ENCODE measurements around the gene TRPM3. TPM values are rescaled to one million over a fixed set of nuclear protein-coding genes. Genes with fewer than 3 reads are reported as not detected.
A peak's percentile ranks its signal among the peaks of the same experiment; 100 is the strongest.
"Not testable (repeated sequence)": the region's sequence is repeated elsewhere in the genome, so short reads cannot be mapped to it uniquely, and the experiment has no call there.

TRPM3 gene
- total and polyA plus RNA-seq, 2 donors, result 0.14 to 4.6 TPM

GRCh38 chr9:70639853-70640814 lies 481.3 kb downstream of the TRPM3 start:
- no peaks in the 10 kb centered on the region for H3K4me1 ChIP-seq (ENCODE audit: control insufficient read depth in 2 of 2, insufficient read depth in 2 of 2, low read length in 2 of 2)
- DNase-seq (ENCODE audit: low read depth in 6 of 9, low spot score in 9 of 9), result peak in 2 of 9 donors; percentile 8 to 11
- no peak overlapping the region for H3K27ac ChIP-seq (ENCODE audit: low read depth in 1 of 2, low read length in 1 of 2)
- 65% methylated on average over 15 of the region's 15 CpGs for WGBS
- H3K9me3 ChIP-seq (ENCODE audit: control insufficient read depth in 2 of 2, insufficient read depth in 1 of 2, low read length in 1 of 2), result no peaks in the 10 kb centered on the region
- H3K4me3 ChIP-seq (ENCODE audit: low read length in 2 of 2), result no peak overlapping the region
- H3K27me3 ChIP-seq (ENCODE audit: control insufficient read depth in 2 of 2, insufficient read depth in 1 of 2, low read length in 1 of 2), result no peaks in the 10 kb centered on the region
- H3K36me3 ChIP-seq (ENCODE audit: control insufficient read depth in 2 of 2, insufficient read depth in 2 of 2, low read length in 1 of 2), result no peaks in the 10 kb centered on the region

GRCh38 chr9:70635790-70636189 lies 485.6 kb downstream of the TRPM3 start:
- 97% methylated on average over 3 of the region's 3 CpGs for WGBS
- Histone ChIP-seq H3K27me3 (ENCODE audit: control insufficient read depth in 2 of 2, insufficient read depth in 1 of 2, low read length in 1 of 2) (no peaks in the 10 kb centered on the region), H3K4me1 (ENCODE audit: control insufficient read depth in 2 of 2, insufficient read depth in 2 of 2, low read length in 2 of 2) (no peaks in the 10 kb centered on the region), H3K36me3 (ENCODE audit: control insufficient read depth in 2 of 2, insufficient read depth in 2 of 2, low read length in 1 of 2) (no peaks in the 10 kb centered on the region), H3K27ac (ENCODE audit: low read depth in 1 of 2, low read length in 1 of 2) (no peak overlapping the region), H3K9me3 (ENCODE audit: control insufficient read depth in 2 of 2, insufficient read depth in 1 of 2, low read length in 1 of 2) (no peaks in the 10 kb centered on the region), H3K4me3 (ENCODE audit: low read length in 2 of 2) (no peak overlapping the region)
- no peak for DNase-seq (ENCODE audit: low read depth in 6 of 9, low spot score in 9 of 9)

DNA sequence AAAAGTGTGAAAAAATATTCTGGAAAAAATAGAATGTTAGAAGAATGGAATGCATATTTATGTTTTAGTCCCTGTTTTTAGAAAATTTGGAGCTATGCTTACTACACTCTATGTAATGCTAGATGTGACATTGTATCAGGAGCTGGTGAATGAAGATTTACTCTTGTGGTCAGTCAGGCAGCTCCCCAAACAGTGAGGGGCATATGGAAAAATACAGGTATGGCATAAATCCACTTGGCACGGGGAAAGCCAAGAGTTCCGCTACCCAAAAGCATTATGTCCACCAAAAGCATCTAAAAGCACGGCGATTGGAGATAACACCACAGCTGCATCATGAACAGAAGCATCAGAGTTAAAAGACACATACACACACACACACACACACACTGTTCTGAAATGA lies 486.7 kb downstream of the TRPM3 start:
- Histone ChIP-seq H3K36me3 (ENCODE audit: control insufficient read depth in 2 of 2, insufficient read depth in 2 of 2, low read length in 1 of 2) (no peaks in the 10 kb centered on the region), H3K4me3 (ENCODE audit: low read length in 2 of 2) (no peak overlapping the region), H3K27ac (ENCODE audit: low read depth in 1 of 2, low read length in 1 of 2) (no peak overlapping the region), H3K4me1 (ENCODE audit: control insufficient read depth in 2 of 2, insufficient read depth in 2 of 2, low read length in 2 of 2) (no peaks in the 10 kb centered on the region), H3K9me3 (ENCODE audit: control insufficient read depth in 2 of 2, insufficient read depth in 1 of 2, low read length in 1 of 2) (no peaks in the 10 kb centered on the region), H3K27me3 (ENCODE audit: control insufficient read depth in 2 of 2, insufficient read depth in 1 of 2, low read length in 1 of 2) (no peaks in the 10 kb centered on the region)
- no peak for DNase-seq (ENCODE audit: low read depth in 6 of 9, low spot score in 9 of 9)
- WGBS, result 99% methylated on average over 4 of the region's 4 CpGs

GRCh38 chr9:70630971-70631370 lies 490.4 kb downstream of the TRPM3 start:
- Histone ChIP-seq H3K4me3 (ENCODE audit: low read length in 2 of 2) (no peak overlapping the region), H3K9me3 (ENCODE audit: control insufficient read depth in 2 of 2, insufficient read depth in 1 of 2, low read length in 1 of 2) (no peaks in the 10 kb centered on the region), H3K27me3 (ENCODE audit: control insufficient read depth in 2 of 2, insufficient read depth in 1 of 2, low read length in 1 of 2) (no peaks in the 10 kb centered on the region), H3K4me1 (ENCODE audit: control insufficient read depth in 2 of 2, insufficient read depth in 2 of 2, low read length in 2 of 2) (no peaks in the 10 kb centered on the region), H3K27ac (ENCODE audit: low read depth in 1 of 2, low read length in 1 of 2) (no peak overlapping the region), H3K36me3 (ENCODE audit: control insufficient read depth in 2 of 2, insufficient read depth in 2 of 2, low read length in 1 of 2) (no peaks in the 10 kb centered on the region)
- no peak for DNase-seq (ENCODE audit: low read depth in 6 of 9, low spot score in 9 of 9)
- WGBS, result 96% methylated on average over 3 of the region's 3 CpGs

GRCh38 chr9:70629080-70629685 lies 492.2 kb downstream of the TRPM3 start:
- not testable (repeated sequence) for H3K4me3 ChIP-seq (ENCODE audit: low read length in 2 of 2); H3K4me1 ChIP-seq (ENCODE audit: control insufficient read depth in 2 of 2, insufficient read depth in 2 of 2, low read length in 2 of 2); H3K27ac ChIP-seq (ENCODE audit: low read depth in 1 of 2, low read length in 1 of 2); H3K9me3 ChIP-seq (ENCODE audit: control insufficient read depth in 2 of 2, insufficient read depth in 1 of 2, low read length in 1 of 2); H3K27me3 ChIP-seq (ENCODE audit: control insufficient read depth in 2 of 2, insufficient read depth in 1 of 2, low read length in 1 of 2); DNase-seq (ENCODE audit: low read depth in 6 of 9, low spot score in 9 of 9); H3K36me3 ChIP-seq (ENCODE audit: control insufficient read depth in 2 of 2, insufficient read depth in 2 of 2, low read length in 1 of 2)
- WGBS, result 79% methylated on average over 14 of the region's 15 CpGs

DNA sequence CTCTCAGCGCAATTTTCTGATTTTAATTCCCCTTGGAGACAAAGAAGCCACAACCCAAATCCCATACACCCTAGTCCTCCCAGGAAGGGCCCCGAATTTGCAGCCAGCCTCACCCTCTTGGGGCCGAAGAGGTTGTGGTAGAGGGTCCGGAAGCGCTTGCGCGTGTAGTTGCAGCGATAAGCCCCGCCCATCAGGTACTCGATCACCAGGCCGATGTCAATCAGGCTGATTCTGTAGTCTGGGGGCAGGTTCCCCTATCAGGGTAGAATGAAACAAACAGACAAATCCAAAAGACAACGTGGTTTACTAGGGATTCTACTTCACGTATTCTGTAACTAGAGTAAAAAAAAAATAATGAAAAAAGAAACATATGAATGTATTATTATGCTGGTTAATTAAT lies 496.3 kb downstream of the TRPM3 start:
- no peaks in the 10 kb centered on the region for H3K27me3 ChIP-seq (ENCODE audit: control insufficient read depth in 2 of 2, insufficient read depth in 1 of 2, low read length in 1 of 2)
- H3K36me3 ChIP-seq (ENCODE audit: control insufficient read depth in 2 of 2, insufficient read depth in 2 of 2, low read length in 1 of 2), result no peaks in the 10 kb centered on the region
- H3K4me3 ChIP-seq (ENCODE audit: low read length in 2 of 2), result no peak overlapping the region
- H3K9me3 ChIP-seq (ENCODE audit: control insufficient read depth in 2 of 2, insufficient read depth in 1 of 2, low read length in 1 of 2), result no peaks in the 10 kb centered on the region
- H3K27ac ChIP-seq (ENCODE audit: low read depth in 1 of 2, low read length in 1 of 2), result no peak overlapping the region
- H3K4me1 ChIP-seq (ENCODE audit: control insufficient read depth in 2 of 2, insufficient read depth in 2 of 2, low read length in 2 of 2), result no peaks in the 10 kb centered on the region
- 70% methylated on average over 13 of the region's 13 CpGs for WGBS
- no peak for DNase-seq (ENCODE audit: low read depth in 6 of 9, low spot score in 9 of 9)

DNA sequence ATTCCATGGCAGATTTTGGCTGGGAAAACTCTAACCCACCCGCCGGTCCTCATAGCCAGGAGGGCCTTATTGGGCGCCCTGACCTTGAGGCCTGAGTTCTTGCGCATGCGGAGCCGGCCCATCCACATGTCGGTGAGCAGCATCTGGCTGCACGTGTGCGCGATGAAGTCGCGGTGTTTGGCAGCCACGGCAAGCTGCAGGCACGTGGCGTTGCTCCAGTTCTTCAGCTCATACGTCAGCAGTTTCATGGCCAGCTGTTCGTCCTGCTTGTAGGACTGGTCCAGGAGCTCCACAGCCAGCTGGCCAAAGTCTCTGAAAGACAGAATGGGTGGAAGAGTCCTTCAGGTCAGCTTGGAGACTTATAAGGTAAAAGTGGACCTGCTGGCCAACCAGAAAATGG lies 502.6 kb downstream of the TRPM3 start:
- Histone ChIP-seq H3K4me3 (ENCODE audit: low read length in 2 of 2) (no peak overlapping the region), H3K4me1 (ENCODE audit: control insufficient read depth in 2 of 2, insufficient read depth in 2 of 2, low read length in 2 of 2) (no peaks in the 10 kb centered on the region), H3K36me3 (ENCODE audit: control insufficient read depth in 2 of 2, insufficient read depth in 2 of 2, low read length in 1 of 2) (no peaks in the 10 kb centered on the region), H3K27ac (ENCODE audit: low read depth in 1 of 2, low read length in 1 of 2) (no peak overlapping the region), H3K9me3 (ENCODE audit: control insufficient read depth in 2 of 2, insufficient read depth in 1 of 2, low read length in 1 of 2) (no peaks in the 10 kb centered on the region), H3K27me3 (ENCODE audit: control insufficient read depth in 2 of 2, insufficient read depth in 1 of 2, low read length in 1 of 2) (no peaks in the 10 kb centered on the region)
- WGBS, result 96% methylated on average over 17 of the region's 17 CpGs
- no peak for DNase-seq (ENCODE audit: low read depth in 6 of 9, low spot score in 9 of 9)

- no peak for DNase-seq (ENCODE audit: low read depth in 6 of 9, low spot score in 9 of 9)
- Histone ChIP-seq H3K36me3 (ENCODE audit: control insufficient read depth in 2 of 2, insufficient read depth in 2 of 2, low read length in 1 of 2) (no peaks in the 10 kb centered on the region), H3K27me3 (ENCODE audit: control insufficient read depth in 2 of 2, insufficient read depth in 1 of 2, low read length in 1 of 2) (no peaks in the 10 kb centered on the region), H3K9me3 (ENCODE audit: control insufficient read depth in 2 of 2, insufficient read depth in 1 of 2, low read length in 1 of 2) (no peaks in the 10 kb centered on the region), H3K4me3 (ENCODE audit: low read length in 2 of 2) (no peak overlapping the region), H3K27ac (ENCODE audit: low read depth in 1 of 2, low read length in 1 of 2) (no peak overlapping the region), H3K4me1 (ENCODE audit: control insufficient read depth in 2 of 2, insufficient read depth in 2 of 2, low read length in 2 of 2) (no peaks in the 10 kb centered on the region)
- 96% methylated on average over 9 of the region's 9 CpGs for WGBS
Measured at GRCh38 chr9:70617033-70617828, 504.2 kb downstream of the TRPM3 start.
